CD4-positive, alpha-beta memory T cell (primary cell): Measurements from ENCODE around the gene ALDH3B1. TPM values are rescaled to one million over a fixed set of nuclear protein-coding genes. Genes with fewer than 3 reads are reported as not detected.

ENCODE experiments used
- CTCF ChIA-PET: fragments of 350-600 bp; sonication (Branson Sonifier 250); formaldehyde crosslinking; loops from one replicate; lab custom pipeline; 2021; ENCODE audit warnings: inconsistent platforms; ENCODE audit not compliant: partially characterized antibody; lab: Charles Lee
- POLR2A ChIA-PET: fragments of 350-600 bp; sonication (Branson Sonifier 250); formaldehyde crosslinking; loops from one replicate; lab custom pipeline; 2021; ENCODE audit not compliant: partially characterized antibody; lab: Charles Lee
- DNase-seq, 5 donors: peaks; one replicate each; pipeline versions ENCODE4 v3.0.0 to v3.0.0-alpha.2; 2020 to 2022; ENCODE audit warnings: mixed read lengths in 1 of 5
- H3K27ac ChIP-seq: one replicate; pipeline ENCODE4 v1.7.0; 2013; ENCODE audit warnings: low read depth, low read length
- H3K27me3 ChIP-seq: 2 replicates; pipeline ENCODE4 v1.7.0; 2013; ENCODE audit warnings: mild to moderate bottlenecking, low read length, moderate library complexity; ENCODE audit not compliant: insufficient read depth
- H3K36me3 ChIP-seq: 2 replicates; pipeline ENCODE4 v1.7.0; 2013; ENCODE audit warnings: mild to moderate bottlenecking, low read length, moderate library complexity; ENCODE audit not compliant: insufficient read depth
- H3K4me1 ChIP-seq: 2 replicates; pipeline ENCODE4 v1.7.0; 2013; ENCODE audit warnings: mild to moderate bottlenecking, low read length, moderate library complexity; ENCODE audit not compliant: insufficient read depth
- H3K4me3 ChIP-seq, 2 donors: one replicate each; pipeline ENCODE4 v1.7.0; 2013; ENCODE audit warnings: low read length in 2 of 2, mild to moderate bottlenecking in 1 of 2
- H3K9me3 ChIP-seq, 2 donors: one replicate each; pipeline ENCODE4 v1.7.0; 2013; ENCODE audit warnings: low read length in 2 of 2, control low read depth in 1 of 2; ENCODE audit not compliant: control insufficient read depth in 1 of 2
- H3K27ac Mint-ChIP-seq, 7 donors: one replicate each; pipeline ENCODE4 v1.8.0; 2020 to 2021; ENCODE audit warnings: mixed read lengths in 7 of 7, mild to moderate bottlenecking in 6 of 7, inconsistent platforms in 3 of 7, moderate library complexity in 3 of 7
- H3K27me3 Mint-ChIP-seq, 2 donors: one replicate each; pipeline ENCODE4 v1.8.0; 2020 to 2021; ENCODE audit warnings: mixed read lengths in 2 of 2
- H3K36me3 Mint-ChIP-seq, 2 donors: one replicate each; pipeline ENCODE4 v1.8.0; 2020 to 2021; ENCODE audit warnings: mixed read lengths in 2 of 2, inconsistent platforms in 1 of 2, mild to moderate bottlenecking in 1 of 2
- H3K4me1 Mint-ChIP-seq, 4 donors: one replicate each; pipeline ENCODE4 v1.8.0; 2020 to 2021; ENCODE audit warnings: mixed read lengths in 4 of 4, mild to moderate bottlenecking in 1 of 4
- H3K4me3 Mint-ChIP-seq, 8 donors: one replicate each; pipeline ENCODE4 v1.8.0; 2020 to 2021; ENCODE audit warnings: mixed read lengths in 8 of 8, mild to moderate bottlenecking in 7 of 8, moderate library complexity in 6 of 8, inconsistent platforms in 3 of 8
- H3K9me3 Mint-ChIP-seq, 8 donors: one replicate each; pipeline ENCODE4 v1.8.0; 2020 to 2021; ENCODE audit warnings: mixed read lengths in 8 of 8, mild to moderate bottlenecking in 5 of 8, inconsistent platforms in 3 of 8, moderate library complexity in 1 of 8
- intact Hi-C: fragments of 100-400 bp; cut with micrococcal nuclease; formaldehyde crosslinking; loops from one replicate; pipeline ENCODE4 v1.15.1; 2023
- polyA plus RNA-seq, 2 donors: library from polyadenylated mRNA; unstranded; fragments of 300-500 nt; fragmentation: Illumina TruSeq; gene quantifications; one replicate each; pipeline ENCODE4 v1.2.3, GENCODE V29; 2021
- total RNA-seq, 2 experiments: library from RNA; stranded (reverse); gene quantifications; one replicate each; pipeline ENCODE4 v1.2.3, GENCODE V29; 2021

Gene ALDH3B1
- total and polyA plus RNA-seq, 4 experiments from 2014 or later = 0.72 to 1.0 TPM; not detected in 2

- no peaks in the 10 kb centered on the region for H3K27me3 ChIP-seq
- H3K4me3 ChIP-seq = peak overlapping the region; percentile 52 to 59
- peaks cover 0 to 3% (median 0%) of the 10 kb centered on the region in 8 donors for H3K9me3 Mint-ChIP-seq
- no peaks in the 10 kb centered on the region for H3K9me3 ChIP-seq
- ChIA-PET CTCF (no interaction called here), POLR2A (interaction anchor here (2.2 kb wide), 1 partner anchor 35 kb away, joined by 12 read pairs; the partner anchor contains the start of gene TCIRG1)
- intact Hi-C loops = loop anchor here (1.0 to 5.0 kb wide), 3 partner anchors 26 to 208 kb away; partner anchors contain the start of genes KMT5B and NDUFS8
- H3K27me3 Mint-ChIP-seq = no peaks in the 10 kb centered on the region
- H3K4me1 Mint-ChIP-seq = peaks cover 8 to 28% (median 15%) of the 10 kb centered on the region in 4 donors
- no peaks in the 10 kb centered on the region for H3K36me3 Mint-ChIP-seq
- peaks cover 11% of the 10 kb centered on the region for H3K4me1 ChIP-seq
- H3K36me3 ChIP-seq = no peaks in the 10 kb centered on the region
- peak in 1 of 5 donors; percentile 33 for DNase-seq
- H3K4me3 Mint-ChIP-seq = peak overlapping the region; percentile 86 to 94 (median 88)
- H3K27ac Mint-ChIP-seq = peak overlapping the region; percentile 53 to 89 (median 80)
- no peak overlapping the region for H3K27ac ChIP-seq
Observed at GRCh38 chr11:68004551-68005335, 5.4 kb upstream of the ALDH3B1 start.

GRCh38 chr11:68006606-68007166, 3.4 kb upstream of the ALDH3B1 start:
- no peak for DNase-seq
- Mint-ChIP-seq H3K4me3 (peak overlapping the region in 2 of 8 donors; percentile 12 to 30), H3K27ac (peak overlapping the region in 1 of 7 donors; percentile 41), H3K4me1 (peaks cover 8 to 22% (median 15%) of the 10 kb centered on the region in 4 donors), H3K9me3 (peaks cover 0 to 3% (median 0%) of the 10 kb centered on the region in 8 donors), H3K27me3 (no peaks in the 10 kb centered on the region), H3K36me3 (no peaks in the 10 kb centered on the region)
- H3K9me3 ChIP-seq = no peaks in the 10 kb centered on the region
- no peaks in the 10 kb centered on the region for H3K27me3 ChIP-seq
- peaks cover 11% of the 10 kb centered on the region for H3K4me1 ChIP-seq
- H3K27ac ChIP-seq = no peak overlapping the region
- no peak overlapping the region for H3K4me3 ChIP-seq
- ChIA-PET CTCF (no interaction called here), POLR2A (no interaction called here)
- no peaks in the 10 kb centered on the region for H3K36me3 ChIP-seq
- intact Hi-C loops = no loop called here

GRCh38 chr11:68007498-68008380, 2.4 kb upstream of the ALDH3B1 start:
- Histone ChIP-seq H3K27ac (no peak overlapping the region), H3K4me1 (peaks cover 11% of the 10 kb centered on the region), H3K36me3 (no peaks in the 10 kb centered on the region), H3K9me3 (no peaks in the 10 kb centered on the region), H3K4me3 (no peak overlapping the region), H3K27me3 (no peaks in the 10 kb centered on the region)
- Mint-ChIP-seq H3K27me3 (no peaks in the 10 kb centered on the region), H3K36me3 (no peaks in the 10 kb centered on the region), H3K4me1 (peaks cover 5 to 14% (median 10%) of the 10 kb centered on the region in 4 donors), H3K4me3 (no peak overlapping the region), H3K27ac (no peak overlapping the region), H3K9me3 (peaks cover 0 to under 1% (median 0%) of the 10 kb centered on the region in 8 donors)
- intact Hi-C loops = no loop called here
- DNase-seq = peak in 1 of 5 donors; percentile 9
- ChIA-PET POLR2A (no interaction called here), CTCF (no interaction called here)

- Histone ChIP-seq H3K27me3 (no peaks in the 10 kb centered on the region), H3K27ac (no peak overlapping the region), H3K9me3 (no peaks in the 10 kb centered on the region), H3K4me1 (peaks cover 11% of the 10 kb centered on the region), H3K4me3 (no peak overlapping the region), H3K36me3 (no peaks in the 10 kb centered on the region)
- CTCF ChIA-PET = no interaction called here
- Mint-ChIP-seq H3K27ac (peak overlapping the region in 3 of 7 donors; percentile 3 to 66 (median 14)), H3K27me3 (no peaks in the 10 kb centered on the region), H3K36me3 (no peaks in the 10 kb centered on the region), H3K9me3 (no peaks in the 10 kb centered on the region), H3K4me3 (no peak overlapping the region), H3K4me1 (peaks cover 2 to 11% (median 8%) of the 10 kb centered on the region in 4 donors)
- intact Hi-C loops = no loop called here
- DNase-seq = peak in 1 of 5 donors; percentile 43
- POLR2A ChIA-PET = no interaction called here
Observed at GRCh38 chr11:68008381-68009337, 1.5 kb upstream of the ALDH3B1 start.

GRCh38 chr11:68009391-68010089, 587 bp upstream of the ALDH3B1 start:
- DNase-seq = peak in 1 of 5 donors; percentile 13
- Histone ChIP-seq H3K27me3 (no peaks in the 10 kb centered on the region), H3K36me3 (no peaks in the 10 kb centered on the region), H3K4me1 (peaks cover 6% of the 10 kb centered on the region), H3K4me3 (no peak overlapping the region), H3K9me3 (no peaks in the 10 kb centered on the region), H3K27ac (no peak overlapping the region)
- Mint-ChIP-seq H3K9me3 (no peaks in the 10 kb centered on the region), H3K27ac (peak overlapping the region in 2 of 7 donors; percentile 27 to 66), H3K36me3 (no peaks in the 10 kb centered on the region), H3K27me3 (no peaks in the 10 kb centered on the region), H3K4me1 (peaks cover 0 to 4% (median 4%) of the 10 kb centered on the region in 4 donors), H3K4me3 (no peak overlapping the region)
- POLR2A ChIA-PET = no interaction called here
- intact Hi-C loops = no loop called here
- CTCF ChIA-PET = no interaction called here
